ENCODE measurements around the gene RAB26. TPM values are rescaled to one million over a fixed set of nuclear protein-coding genes. Genes with fewer than 3 reads are reported as not detected.

RAB26 gene
- total and polyA plus RNA-seq, 2 donors (not counting 1 experiment from before 2014, with no cell fraction given), result 0.43 to 2.0 TPM

DNA sequence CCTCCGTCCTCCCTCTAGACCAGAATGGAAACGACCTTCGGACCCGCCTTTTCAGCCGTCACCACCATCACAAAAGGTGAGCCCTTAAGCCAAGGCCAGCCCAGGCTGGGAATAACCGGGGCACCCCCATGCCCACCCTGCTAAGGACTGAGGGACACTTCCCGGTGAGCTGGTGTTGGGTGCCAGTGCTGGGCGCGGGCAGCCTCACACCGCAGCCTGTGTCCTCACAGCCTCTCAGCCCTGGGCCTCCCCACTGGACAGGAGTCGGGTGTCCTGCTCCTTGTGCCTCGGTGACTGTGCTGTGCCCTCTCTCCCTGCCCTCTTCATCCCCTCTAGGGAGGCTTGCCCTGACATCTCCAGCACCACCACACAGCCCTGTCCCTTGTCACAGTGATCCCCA, 17.4 kb downstream of the RAB26 start:
- Histone ChIP-seq H3K27me3 (ENCODE audit: control insufficient read depth, insufficient read depth, low read length) (no peaks in the 10 kb centered on the region), H3K4me1 (ENCODE audit: control insufficient read depth, extremely low read depth, insufficient read depth, low read length) (peaks cover 4% of the 10 kb centered on the region), H3K36me3 (ENCODE audit: control insufficient read depth, insufficient read depth, low read length) (peaks cover 23% of the 10 kb centered on the region), H3K9ac (ENCODE audit: insufficient read depth, low read length) (no peak overlapping the region), H3K4me2 (ENCODE audit: extremely low read depth, insufficient read depth, low read length) (no peak overlapping the region), H3K79me2 (ENCODE audit: control insufficient read depth, insufficient read depth, low read length) (peaks cover 41% of the 10 kb centered on the region), H3K4me3 (replicated peaks in 1 of 4; ENCODE audit: control extremely low read depth in 1 of 4, insufficient read depth in 1 of 4, low read depth in 3 of 4, low read length in 4 of 4) (no peak overlapping the region), H3K27ac (ENCODE audit: insufficient read depth, low read length) (no peak overlapping the region), H3K9me3 (ENCODE audit: control insufficient read depth, insufficient read depth, low read depth, low read length) (no peaks in the 10 kb centered on the region), H2AFZ (ENCODE audit: low read length) (no peak overlapping the region), H4K20me1 (ENCODE audit: control insufficient read depth, extremely low read depth, insufficient read depth, low read length) (no peaks in the 10 kb centered on the region)
- TF ChIP-seq, protein P1, sequence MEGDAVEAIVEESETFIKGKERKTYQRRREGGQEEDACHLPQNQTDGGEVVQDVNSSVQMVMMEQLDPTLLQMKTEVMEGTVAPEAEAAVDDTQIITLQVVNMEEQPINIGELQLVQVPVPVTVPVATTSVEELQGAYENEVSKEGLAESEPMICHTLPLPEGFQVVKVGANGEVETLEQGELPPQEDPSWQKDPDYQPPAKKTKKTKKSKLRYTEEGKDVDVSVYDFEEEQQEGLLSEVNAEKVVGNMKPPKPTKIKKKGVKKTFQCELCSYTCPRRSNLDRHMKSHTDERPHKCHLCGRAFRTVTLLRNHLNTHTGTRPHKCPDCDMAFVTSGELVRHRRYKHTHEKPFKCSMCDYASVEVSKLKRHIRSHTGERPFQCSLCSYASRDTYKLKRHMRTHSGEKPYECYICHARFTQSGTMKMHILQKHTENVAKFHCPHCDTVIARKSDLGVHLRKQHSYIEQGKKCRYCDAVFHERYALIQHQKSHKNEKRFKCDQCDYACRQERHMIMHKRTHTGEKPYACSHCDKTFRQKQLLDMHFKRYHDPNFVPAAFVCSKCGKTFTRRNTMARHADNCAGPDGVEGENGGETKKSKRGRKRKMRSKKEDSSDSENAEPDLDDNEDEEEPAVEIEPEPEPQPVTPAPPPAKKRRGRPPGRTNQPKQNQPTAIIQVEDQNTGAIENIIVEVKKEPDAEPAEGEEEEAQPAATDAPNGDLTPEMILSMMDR (conservative IDR thresholded peaks at IDR 0.05 in 1 of 2, IDR thresholded peaks at IDR 0.05 in 1 of 2; ENCODE audit: low read depth in 1 of 2, low read length in 2 of 2), result no peak
- TF ChIP-seq EZH2 (IDR thresholded peaks at IDR 0.05; ENCODE audit: low read length, missing control alignments), result no peak
- DNase-seq (ENCODE audit: low read depth in 2 of 2), result no peak

DNA sequence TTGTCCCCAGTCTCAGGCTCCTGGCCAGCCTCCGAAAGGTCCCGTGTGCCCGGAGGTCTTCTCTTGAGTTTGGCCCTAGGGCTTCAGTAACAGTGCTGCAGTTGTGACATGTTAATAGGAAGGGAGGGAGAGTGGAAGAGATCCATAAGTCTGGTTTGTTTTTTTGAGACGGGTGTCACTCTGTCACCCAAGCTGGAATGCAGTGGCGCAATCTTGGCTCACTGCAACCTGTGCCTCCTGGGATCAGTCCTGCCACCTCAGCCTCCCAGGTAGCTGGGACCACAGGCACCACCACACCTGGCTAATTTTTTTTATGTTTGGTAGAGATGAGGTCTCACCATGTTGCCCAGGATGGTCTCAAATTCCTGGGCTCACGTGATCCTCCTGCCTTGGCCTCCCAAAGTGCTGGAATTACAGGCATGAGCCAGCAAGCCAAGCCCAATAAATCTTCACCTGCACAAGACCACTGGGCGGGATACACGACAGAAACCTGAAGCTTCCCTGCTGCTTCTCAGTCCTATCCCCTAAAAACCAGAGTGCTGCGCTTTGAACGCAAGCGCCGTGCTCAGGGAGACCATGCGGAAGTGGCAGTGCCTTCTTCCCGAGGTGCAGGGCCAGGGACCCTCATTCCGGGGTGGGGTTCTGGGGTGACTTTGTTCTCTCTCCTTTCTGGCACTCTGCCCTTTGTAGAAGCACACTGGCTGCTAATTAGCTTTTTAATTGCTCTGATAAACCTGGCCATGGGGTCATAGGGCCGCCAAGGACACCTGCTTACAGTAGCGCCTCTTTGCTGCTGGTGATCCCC, 18.0 kb downstream of the RAB26 start:
- no peak for DNase-seq (ENCODE audit: low read depth in 2 of 2)
- TF ChIP-seq, protein P1 (conservative IDR thresholded peaks at IDR 0.05 in 1 of 2, IDR thresholded peaks at IDR 0.05 in 1 of 2; ENCODE audit: low read depth in 1 of 2, low read length in 2 of 2), result no peak
- TF ChIP-seq EZH2 (IDR thresholded peaks at IDR 0.05; ENCODE audit: low read length, missing control alignments), result no peak
- no peak overlapping the region for H3K9ac ChIP-seq (ENCODE audit: insufficient read depth, low read length)
- H4K20me1 ChIP-seq (ENCODE audit: control insufficient read depth, extremely low read depth, insufficient read depth, low read length), result no peaks in the 10 kb centered on the region
- peaks cover 2% of the 10 kb centered on the region for H3K4me1 ChIP-seq (ENCODE audit: control insufficient read depth, extremely low read depth, insufficient read depth, low read length)
- no peak overlapping the region for H3K27ac ChIP-seq (ENCODE audit: insufficient read depth, low read length)
- H3K4me2 ChIP-seq (ENCODE audit: extremely low read depth, insufficient read depth, low read length), result no peak overlapping the region
- no peaks in the 10 kb centered on the region for H3K27me3 ChIP-seq (ENCODE audit: control insufficient read depth, insufficient read depth, low read length)
- H3K4me3 ChIP-seq (replicated peaks in 1 of 4; ENCODE audit: control extremely low read depth in 1 of 4, insufficient read depth in 1 of 4, low read depth in 3 of 4, low read length in 4 of 4), result no peak overlapping the region
- H3K9me3 ChIP-seq (ENCODE audit: control insufficient read depth, insufficient read depth, low read depth, low read length), result no peaks in the 10 kb centered on the region
- no peak overlapping the region for H2AFZ ChIP-seq (ENCODE audit: low read length)
- H3K79me2 ChIP-seq (ENCODE audit: control insufficient read depth, insufficient read depth, low read length), result peaks cover 37% of the 10 kb centered on the region
- H3K36me3 ChIP-seq (ENCODE audit: control insufficient read depth, insufficient read depth, low read length), result peaks cover 23% of the 10 kb centered on the region

DNA sequence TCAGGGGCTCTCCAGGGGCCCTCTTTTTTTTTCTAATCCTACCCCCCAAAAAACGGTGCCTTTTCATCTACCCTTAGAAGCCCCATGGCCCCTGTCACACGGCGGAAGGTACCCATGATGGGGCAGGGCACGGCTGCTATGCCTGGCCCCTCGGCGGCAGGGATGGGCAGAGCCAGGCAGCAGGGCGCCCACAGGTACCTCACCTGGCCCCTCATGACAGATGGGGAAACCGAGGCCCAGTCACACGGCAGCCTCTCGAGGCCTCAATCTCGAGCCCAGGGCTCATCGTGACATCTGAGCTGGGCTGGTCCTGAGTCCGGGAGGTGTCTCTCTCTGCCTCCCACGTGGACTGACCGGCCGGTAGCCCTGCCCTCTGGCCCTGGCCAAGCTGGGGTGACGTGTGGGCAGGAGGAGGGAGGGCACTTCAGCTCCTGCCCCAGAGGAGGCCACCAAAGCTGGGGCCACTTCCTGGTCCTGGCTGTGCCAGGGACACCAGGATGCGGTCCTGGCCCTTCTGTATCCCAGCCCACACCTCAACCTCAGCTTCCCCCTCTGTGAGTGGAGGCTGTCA, 18.7 kb downstream of the RAB26 start:
- Histone ChIP-seq H3K9me3 (ENCODE audit: control insufficient read depth, insufficient read depth, low read depth, low read length) (no peaks in the 10 kb centered on the region), H2AFZ (ENCODE audit: low read length) (no peak overlapping the region), H3K27me3 (ENCODE audit: control insufficient read depth, insufficient read depth, low read length) (no peaks in the 10 kb centered on the region), H3K79me2 (ENCODE audit: control insufficient read depth, insufficient read depth, low read length) (peaks cover 31% of the 10 kb centered on the region), H3K4me2 (ENCODE audit: extremely low read depth, insufficient read depth, low read length) (no peak overlapping the region), H3K27ac (ENCODE audit: insufficient read depth, low read length) (no peak overlapping the region), H3K4me3 (replicated peaks in 1 of 4; ENCODE audit: control extremely low read depth in 1 of 4, insufficient read depth in 1 of 4, low read depth in 3 of 4, low read length in 4 of 4) (no peak overlapping the region), H3K4me1 (ENCODE audit: control insufficient read depth, extremely low read depth, insufficient read depth, low read length) (no peaks in the 10 kb centered on the region), H3K9ac (ENCODE audit: insufficient read depth, low read length) (no peak overlapping the region), H3K36me3 (ENCODE audit: control insufficient read depth, insufficient read depth, low read length) (peaks cover 26% of the 10 kb centered on the region), H4K20me1 (ENCODE audit: control insufficient read depth, extremely low read depth, insufficient read depth, low read length) (no peaks in the 10 kb centered on the region)
- DNase-seq (ENCODE audit: low read depth in 2 of 2), result no peak
- no peak for TF ChIP-seq EZH2 (IDR thresholded peaks at IDR 0.05; ENCODE audit: low read length, missing control alignments)
- TF ChIP-seq, protein P1 (conservative IDR thresholded peaks at IDR 0.05 in 1 of 2, IDR thresholded peaks at IDR 0.05 in 1 of 2; ENCODE audit: low read depth in 1 of 2, low read length in 2 of 2), result no peak
